Fibroblast of skin of abdomen (primary cell): ENCODE measurements around the gene CTSA.
"Not testable (repeated sequence)": the region's sequence is repeated elsewhere in the genome, so short reads cannot be mapped to it uniquely, and the experiment has no call there.

Experiments
- DNase-seq: peaks from one replicate; pipeline ENCODE4 v3.0.0-alpha.2; 2013

The CTSA gene

GRCh38 chr20:45867136-45867818, 23.9 kb upstream of the CTSA start:
- no peak for DNase-seq

- peak; percentile 70 for DNase-seq
Measured at GRCh38 chr20:45867819-45868176, 23.3 kb upstream of the CTSA start.

GRCh38 chr20:45872626-45873025, 18.5 kb upstream of the CTSA start:
- no peak for DNase-seq

GRCh38 chr20:45873409-45874103, 17.6 kb upstream of the CTSA start:
- no peak for DNase-seq

- not testable (repeated sequence) for DNase-seq
Measured at GRCh38 chr20:45874104-45874481, 17.0 kb upstream of the CTSA start.

- no peak for DNase-seq
Measured at GRCh38 chr20:45874576-45874975, 16.6 kb upstream of the CTSA start.

GRCh38 chr20:45878076-45878761, 12.9 kb upstream of the CTSA start:
- no peak for DNase-seq

- peak; percentile 99 for DNase-seq
Measured at GRCh38 chr20:45880988-45881788, 9.9 kb upstream of the CTSA start, which contains the start of gene ZSWIM1. TSS of gene ZSWIM1 (plus strand) at chr20:45881227. CDS start at chr20:45882593, 1,366 bp downstream.

GRCh38 chr20:45882469-45883099, 8.6 kb upstream of the CTSA start:
- DNase-seq = no peak

- no peak for DNase-seq
Measured at GRCh38 chr20:45883100-45883469, 8.1 kb upstream of the CTSA start.

- DNase-seq = no peak
Measured at GRCh38 chr20:45886590-45887345, 4.4 kb upstream of the CTSA start.

- no peak for DNase-seq
Measured at GRCh38 chr20:45887346-45887715, 3.8 kb upstream of the CTSA start, which contains the start of gene SPATA25. TSS of gene SPATA25 (minus strand) at chr20:45887622. CDS start at chr20:45887590, 32 bp downstream.

- no peak for DNase-seq
Measured at GRCh38 chr20:45888681-45889080, 2.5 kb upstream of the CTSA start.

- peak; percentile 79 for DNase-seq
Measured at GRCh38 chr20:45890077-45890984, 804 bp upstream of the CTSA start.

- no peak for DNase-seq
Measured at GRCh38 chr20:45892049-45892825, 1.1 kb downstream of the CTSA start.

GRCh38 chr20:45892828-45893500, 1.8 kb downstream of the CTSA start:
- DNase-seq = no peak

GRCh38 chr20:45893831-45894230, 2.7 kb downstream of the CTSA start:
- DNase-seq = no peak

GRCh38 chr20:45894797-45895196, 3.7 kb downstream of the CTSA start:
- DNase-seq = no peak

- no peak for DNase-seq
Measured at GRCh38 chr20:45896641-45897161, 5.6 kb downstream of the CTSA start.
